ENCODE measurements around the gene IL18.
A peak's percentile ranks its signal among the peaks of the same experiment; 100 is the strongest.

The IL18 gene

GRCh38 chr11:112118176-112118575 is 45.7 kb downstream of the IL18 start:
- H3K4me3 ChIP-seq (ENCODE audit: low read depth, low read length) = no peak overlapping the region
- no peak for TF ChIP-seq CTCF (conservative IDR thresholded peaks at IDR 0.05; ENCODE audit: low read depth, low read length)
- DNase-seq (ENCODE audit: low read depth) = no peak

- no peak overlapping the region for H3K4me3 ChIP-seq (ENCODE audit: low read depth, low read length)
- TF ChIP-seq CTCF (conservative IDR thresholded peaks at IDR 0.05; ENCODE audit: low read depth, low read length) = no peak
- DNase-seq (ENCODE audit: low read depth) = no peak
These were observed 48.5 kb downstream of the IL18 start for GRCh38 chr11:112115386-112115785.

GRCh38 chr11:112114460-112114859 is 49.4 kb downstream of the IL18 start:
- no peak for DNase-seq (ENCODE audit: low read depth)
- H3K4me3 ChIP-seq (ENCODE audit: low read depth, low read length) = no peak overlapping the region
- no peak for TF ChIP-seq CTCF (conservative IDR thresholded peaks at IDR 0.05; ENCODE audit: low read depth, low read length)

- TF ChIP-seq CTCF (conservative IDR thresholded peaks at IDR 0.05; ENCODE audit: low read depth, low read length) = peak; percentile 77
- H3K4me3 ChIP-seq (ENCODE audit: low read depth, low read length) = no peak overlapping the region
- peak; percentile 79 for DNase-seq (ENCODE audit: low read depth)
These were observed 50.1 kb downstream of the IL18 start for GRCh38 chr11:112113539-112114457.

GRCh38 chr11:112106070-112106469 is 57.8 kb downstream of the IL18 start:
- no peak overlapping the region for H3K4me3 ChIP-seq (ENCODE audit: low read depth, low read length)
- TF ChIP-seq CTCF (conservative IDR thresholded peaks at IDR 0.05; ENCODE audit: low read depth, low read length) = no peak
- DNase-seq (ENCODE audit: low read depth) = no peak

- H3K4me3 ChIP-seq (ENCODE audit: low read depth, low read length) = no peak overlapping the region
- no peak for TF ChIP-seq CTCF (conservative IDR thresholded peaks at IDR 0.05; ENCODE audit: low read depth, low read length)
- DNase-seq (ENCODE audit: low read depth) = no peak
These were observed 60.4 kb downstream of the IL18 start for GRCh38 chr11:112103446-112103845.

- DNase-seq (ENCODE audit: low read depth) = peak; percentile 89
- TF ChIP-seq CTCF (conservative IDR thresholded peaks at IDR 0.05; ENCODE audit: low read depth, low read length) = no peak
- no peak overlapping the region for H3K4me3 ChIP-seq (ENCODE audit: low read depth, low read length)
These were observed 63.4 kb downstream of the IL18 start for GRCh38 chr11:112100462-112100861.

Data from choroid plexus epithelial cell (primary cell).